Peyer's patch (tissue), 4 donors: ENCODE data around the gene OR9A2. TPM values are rescaled to one million over a fixed set of nuclear protein-coding genes. Genes with fewer than 3 reads are reported as not detected.

Experiments
- DNase-seq, 3 donors: peaks; one replicate each; pipeline ENCODE4 v3.0.0-alpha.2; 2017 to 2019
- H3K27ac ChIP-seq, 4 donors: fragments of 200-600 bp; sonication (generic); one replicate each; pipeline ENCODE4 v1.5.1; 2016 to 2019
- H3K27me3 ChIP-seq, 2 donors: fragments of 200-600 bp; sonication (generic); one replicate each; pipeline ENCODE4 v1.5.1; 2019
- H3K36me3 ChIP-seq, 3 donors: fragments of 200-600 bp; sonication (generic); one replicate each; pipeline ENCODE4 v1.5.1; 2016 to 2019
- H3K4me1 ChIP-seq, 4 donors: fragments of 200-600 bp; sonication (generic); one replicate each; pipeline ENCODE4 v1.5.1; 2016 to 2019
- H3K4me3 ChIP-seq, 4 donors: fragments of 200-600 bp; sonication (generic); 1 replicate in 3 of 4; 2 replicates in 1 of 4; pipeline ENCODE4 v1.5.1; 2016 to 2019; ENCODE audit warnings: mild to moderate bottlenecking in 1 of 4
- H3K9me3 ChIP-seq, 4 donors: fragments of 200-600 bp; sonication (generic); one replicate each; pipeline ENCODE4 v1.5.1; 2016 to 2019; ENCODE audit warnings: mild to moderate bottlenecking in 1 of 4
- CTCF ChIP-seq, 6 experiments: fragments of 450-650 bp in 4 of 6; fragments of 200-600 bp in 2 of 6; sonication (generic) in 1 of 6; IDR thresholded peaks; one replicate each; pipeline ENCODE4 v1.5.1; 2017 to 2019; ENCODE audit warnings: antibody characterized with exemption in 6 of 6, mild to moderate bottlenecking in 3 of 6, moderate library complexity in 1 of 6
- POLR2A ChIP-seq, 2 donors: fragments of 450-650 bp; IDR thresholded peaks; one replicate each; pipeline ENCODE4 v1.5.1; 2017; ENCODE audit warnings: antibody characterized with exemption in 2 of 2, mild to moderate bottlenecking in 2 of 2, moderate library complexity in 2 of 2
- total RNA-seq, 4 donors: library from RNA; depleted of rRNA; stranded (reverse); fragments of >200 nt; gene quantifications; one replicate each; pipeline ENCODE4 v1.1.0, GENCODE V29; 2016

OR9A2 gene
- total RNA-seq, 4 donors from 2014 or later = not detected

DNA sequence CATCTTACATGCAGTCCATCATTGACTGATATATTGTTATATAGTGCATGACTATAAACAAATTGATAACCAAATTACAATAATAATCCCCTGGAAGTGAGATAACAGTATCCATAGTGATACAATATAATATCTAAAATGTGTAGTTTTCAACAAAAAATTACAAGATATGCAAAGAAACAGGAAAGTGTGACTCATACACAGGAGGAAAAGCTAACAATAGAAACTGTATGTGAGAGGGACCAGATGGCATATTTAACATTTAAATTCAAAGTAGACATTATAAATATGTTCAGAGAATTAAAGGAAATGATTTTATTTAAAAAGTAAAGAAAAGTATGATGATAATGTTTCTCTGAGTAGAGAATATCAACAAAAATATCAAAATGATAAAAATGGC lies 8.0 kb downstream of the OR9A2 start:
- no peaks in the 10 kb centered on the region for H3K9me3 ChIP-seq
- no peak for TF ChIP-seq CTCF (IDR thresholded peaks at IDR 0.05)
- TF ChIP-seq POLR2A (IDR thresholded peaks at IDR 0.05) = no peak
- no peaks in the 10 kb centered on the region for H3K4me1 ChIP-seq
- H3K27ac ChIP-seq = no peak overlapping the region
- DNase-seq = no peak
- H3K27me3 ChIP-seq = no peaks in the 10 kb centered on the region
- no peak overlapping the region for H3K4me3 ChIP-seq
- no peaks in the 10 kb centered on the region for H3K36me3 ChIP-seq

DNA sequence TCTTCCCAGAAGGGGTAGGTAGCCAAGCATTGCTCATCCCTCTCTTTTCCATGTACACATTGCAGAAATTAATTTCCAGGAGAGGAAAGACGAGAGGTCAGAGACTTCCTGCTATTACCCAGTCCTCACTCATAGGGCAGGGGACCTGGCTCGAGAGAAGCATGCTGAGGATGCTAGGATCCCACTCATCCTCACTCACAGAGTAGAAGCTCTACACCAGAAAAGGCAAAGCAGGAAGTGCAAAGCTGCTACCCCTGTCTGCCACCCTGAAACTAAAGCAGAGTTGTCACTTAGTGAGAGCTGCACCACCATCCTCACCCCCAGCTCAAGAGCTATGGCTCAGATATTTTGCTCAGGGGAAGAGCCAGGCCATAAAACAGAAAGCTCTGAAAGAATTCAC lies 9.9 kb downstream of the OR9A2 start:
- Histone ChIP-seq H3K4me1 (no peaks in the 10 kb centered on the region), H3K27me3 (no peaks in the 10 kb centered on the region), H3K27ac (no peak overlapping the region), H3K4me3 (no peak overlapping the region), H3K9me3 (no peaks in the 10 kb centered on the region), H3K36me3 (no peaks in the 10 kb centered on the region)
- TF ChIP-seq CTCF (IDR thresholded peaks at IDR 0.05) = no peak
- no peak for TF ChIP-seq POLR2A (IDR thresholded peaks at IDR 0.05)
- no peak for DNase-seq

DNA sequence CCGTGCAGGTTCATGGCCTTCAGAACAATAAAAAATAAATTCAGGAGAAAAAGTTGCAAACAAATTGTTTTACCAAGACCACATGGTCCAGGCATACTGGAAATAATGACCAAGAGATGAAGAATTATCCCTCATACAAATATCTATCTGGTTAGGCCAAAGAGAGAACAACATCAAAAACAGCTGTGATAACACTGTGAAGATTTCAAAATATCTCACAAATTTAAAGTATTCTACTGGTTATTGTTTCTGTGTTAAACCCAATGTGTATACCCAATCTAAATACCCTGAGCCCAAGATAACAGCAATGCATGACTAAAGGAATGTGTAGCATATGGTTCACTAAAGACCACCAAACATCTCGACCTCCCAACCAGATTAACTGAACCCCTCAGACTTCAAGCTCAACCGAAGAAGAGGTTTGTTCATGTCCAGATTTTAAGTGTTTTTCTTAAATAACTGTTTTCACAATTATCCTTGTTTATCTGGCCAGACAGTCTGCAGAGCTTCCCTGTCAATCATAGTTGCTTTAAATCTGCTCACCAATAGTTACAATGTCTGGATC lies 10.9 kb downstream of the OR9A2 start:
- H3K4me1 ChIP-seq = no peaks in the 10 kb centered on the region
- no peaks in the 10 kb centered on the region for H3K9me3 ChIP-seq
- H3K36me3 ChIP-seq = no peaks in the 10 kb centered on the region
- H3K27me3 ChIP-seq = no peaks in the 10 kb centered on the region
- H3K4me3 ChIP-seq = no peak overlapping the region
- DNase-seq = no peak
- no peak overlapping the region for H3K27ac ChIP-seq
- TF ChIP-seq CTCF (IDR thresholded peaks at IDR 0.05) = no peak

GRCh38 chr7:143015084-143015483 lies 11.8 kb downstream of the OR9A2 start:
- H3K9me3 ChIP-seq = no peaks in the 10 kb centered on the region
- no peaks in the 10 kb centered on the region for H3K27me3 ChIP-seq
- no peak overlapping the region for H3K27ac ChIP-seq

DNA sequence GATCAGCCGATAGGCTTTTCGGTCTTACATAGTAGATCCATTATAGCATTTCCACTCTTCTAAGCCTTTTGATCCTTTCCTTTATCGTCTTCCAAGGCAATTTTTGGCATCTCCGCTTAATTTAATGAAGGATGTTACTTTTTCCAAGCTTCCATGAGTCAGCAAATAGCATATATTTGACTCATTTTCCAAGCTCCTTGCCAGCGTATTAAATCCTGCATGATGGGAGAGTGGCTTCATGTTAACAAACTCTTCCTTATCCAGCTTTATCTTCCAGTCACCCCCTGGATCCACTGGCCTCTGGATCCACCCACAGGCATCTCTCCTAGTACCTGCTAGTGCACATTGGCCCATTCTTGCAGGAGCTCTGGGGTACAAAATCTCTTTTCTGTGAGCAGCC lies 13.0 kb downstream of the OR9A2 start:
- no peaks in the 10 kb centered on the region for H3K36me3 ChIP-seq
- H3K4me1 ChIP-seq = no peaks in the 10 kb centered on the region
- DNase-seq = no peak
- H3K27ac ChIP-seq = no peak overlapping the region
- no peak for TF ChIP-seq POLR2A (IDR thresholded peaks at IDR 0.05)
- TF ChIP-seq CTCF (IDR thresholded peaks at IDR 0.05) = no peak
- no peaks in the 10 kb centered on the region for H3K9me3 ChIP-seq
- H3K4me3 ChIP-seq = no peak overlapping the region
- H3K27me3 ChIP-seq = no peaks in the 10 kb centered on the region

More at GRCh38 chr7:143015084-143015483, 11.8 kb downstream of the OR9A2 start:
- H3K4me1 ChIP-seq = no peaks in the 10 kb centered on the region
- TF ChIP-seq POLR2A (IDR thresholded peaks at IDR 0.05) = no peak
- TF ChIP-seq CTCF (IDR thresholded peaks at IDR 0.05) = no peak
- H3K36me3 ChIP-seq = no peaks in the 10 kb centered on the region
- H3K4me3 ChIP-seq = no peak overlapping the region
- peak in 1 of 3 donors; percentile 22 for DNase-seq

- no peak overlapping the region for H3K27ac ChIP-seq
- H3K9me3 ChIP-seq = no peaks in the 10 kb centered on the region
- no peaks in the 10 kb centered on the region for H3K4me1 ChIP-seq
- no peak for DNase-seq
- H3K27me3 ChIP-seq = no peaks in the 10 kb centered on the region
- no peaks in the 10 kb centered on the region for H3K36me3 ChIP-seq
- H3K4me3 ChIP-seq = no peak overlapping the region
- no peak for TF ChIP-seq POLR2A (IDR thresholded peaks at IDR 0.05)
- TF ChIP-seq CTCF (IDR thresholded peaks at IDR 0.05) = no peak
Measured at GRCh38 chr7:143013473-143013872, 13.5 kb downstream of the OR9A2 start.
